Activated CD8-positive, alpha-beta memory T cell treated with anti-CD3 and anti-CD28 coated beads, Interleukin-2, amount 50 U/mL, for 24 hours (primary cell): Measurements from ENCODE around the gene FOXL1.

Experiments
- DNase-seq: peaks from one replicate; pipeline ENCODE4 v3.0.0-alpha.2; 2020; ENCODE audit errors: extremely low read depth

The FOXL1 gene

GRCh38 chr16:86631444-86631843 is 53.1 kb downstream of the FOXL1 start:
- no peak for DNase-seq
